WI38 (cell line): ENCODE results near the gene FAM124B.

Source experiments
- H3K4me3 ChIP-seq: 2 replicates; pipeline ENCODE4 v1.5.1; 2011; ENCODE audit warnings: low read depth, mild to moderate bottlenecking, control low read depth, low read length
- TF ChIP-seq, protein P1 (sequence below): IDR thresholded peaks from 2 replicates; pipeline ENCODE4 v1.5.1; 2012; ENCODE audit warnings: low read depth, mild to moderate bottlenecking, control low read depth, low read length

The FAM124B gene

GRCh38 chr2:224333726-224334482 lies 68.0 kb downstream of the FAM124B start:
- H3K4me3 ChIP-seq, result no peak overlapping the region
- TF ChIP-seq, protein P1, sequence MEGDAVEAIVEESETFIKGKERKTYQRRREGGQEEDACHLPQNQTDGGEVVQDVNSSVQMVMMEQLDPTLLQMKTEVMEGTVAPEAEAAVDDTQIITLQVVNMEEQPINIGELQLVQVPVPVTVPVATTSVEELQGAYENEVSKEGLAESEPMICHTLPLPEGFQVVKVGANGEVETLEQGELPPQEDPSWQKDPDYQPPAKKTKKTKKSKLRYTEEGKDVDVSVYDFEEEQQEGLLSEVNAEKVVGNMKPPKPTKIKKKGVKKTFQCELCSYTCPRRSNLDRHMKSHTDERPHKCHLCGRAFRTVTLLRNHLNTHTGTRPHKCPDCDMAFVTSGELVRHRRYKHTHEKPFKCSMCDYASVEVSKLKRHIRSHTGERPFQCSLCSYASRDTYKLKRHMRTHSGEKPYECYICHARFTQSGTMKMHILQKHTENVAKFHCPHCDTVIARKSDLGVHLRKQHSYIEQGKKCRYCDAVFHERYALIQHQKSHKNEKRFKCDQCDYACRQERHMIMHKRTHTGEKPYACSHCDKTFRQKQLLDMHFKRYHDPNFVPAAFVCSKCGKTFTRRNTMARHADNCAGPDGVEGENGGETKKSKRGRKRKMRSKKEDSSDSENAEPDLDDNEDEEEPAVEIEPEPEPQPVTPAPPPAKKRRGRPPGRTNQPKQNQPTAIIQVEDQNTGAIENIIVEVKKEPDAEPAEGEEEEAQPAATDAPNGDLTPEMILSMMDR, result no peak

GRCh38 chr2:224331698-224332097 lies 70.2 kb downstream of the FAM124B start:
- H3K4me3 ChIP-seq, result no peak overlapping the region
- TF ChIP-seq, protein P1, result no peak

GRCh38 chr2:224328798-224329197 lies 73.1 kb downstream of the FAM124B start:
- TF ChIP-seq, protein P1, result no peak
- H3K4me3 ChIP-seq, result no peak overlapping the region
